ENCODE measurements around the gene ZBBX. TPM values are rescaled to one million over a fixed set of nuclear protein-coding genes. Genes with fewer than 3 reads are reported as not detected.

Gene ZBBX
- total and polyA plus RNA-seq, 9 of the 15 experiments (the other 6 are each of a cell fraction or from before 2014, with no cell fraction given) = not detected

- H3K4me2 ChIP-seq (ENCODE audit: insufficient read depth, low read length) = no peak overlapping the region
- H3K27me3 ChIP-seq (ENCODE audit: control insufficient read depth in 2 of 2, insufficient read depth in 2 of 2, low read length in 2 of 2) = no peaks in the 10 kb centered on the region
- no TSS peak for BruUV-seq (replicated peaks)
- H3K9me3 ChIP-seq (replicated peaks; ENCODE audit: control insufficient read depth, insufficient read depth, low read depth, low read length) = no peaks in the 10 kb centered on the region; the same call in 1 of the 2 replicates
- H3K9ac ChIP-seq (ENCODE audit: insufficient read depth in 1 of 2, low read depth in 2 of 2, low read length in 2 of 2) = no peak overlapping the region
- H4K20me1 ChIP-seq (replicated peaks; ENCODE audit: control insufficient read depth, insufficient read depth, low read length) = no peaks in the 10 kb centered on the region
- intact Hi-C loops (cut with micrococcal nuclease) (no loop called here), in situ Hi-C loops (cut with MboI) (no loop called here)
- H3K79me2 ChIP-seq (ENCODE audit: control insufficient read depth, insufficient read depth, low read length) = no peaks in the 10 kb centered on the region
- H3K9me1 ChIP-seq (ENCODE audit: control insufficient read depth, insufficient read depth, low read length) = no peaks in the 10 kb centered on the region
- H3K4me3 ChIP-seq = no peak overlapping the region
- no peak for TF ChIP-seq ZNF121 (CRISPR knock-in tag; conservative IDR thresholded peaks at IDR 0.05)
- TF ChIP-seq GTF2E2 (tag; IDR thresholded peaks at IDR 0.05) = no peak
- no peak for FAIRE-seq
- POLR2A ChIA-PET = no interaction called here
- no peak for DNase-seq (ENCODE audit: extremely low read depth in 1 of 4, low spot score in 3 of 4)
- ATAC-seq = no peak
- 0% methylated on average over 1 of the region's 1 CpG for WGBS (ENCODE audit: insufficient coverage, low coverage, missing lambda C conversion rate)
- no peak overlapping the region for H3K27ac ChIP-seq (ENCODE audit: extremely low read depth, low read depth, low read length)
- CTCF ChIA-PET (ENCODE audit: low intra/inter-chr PET ratio) = no interaction called here
- no peaks in the 10 kb centered on the region for H3K36me3 ChIP-seq (ENCODE audit: control insufficient read depth, insufficient read depth, low read length)
- no peaks in the 10 kb centered on the region for H3K4me1 ChIP-seq (replicated peaks in 1 of 2; ENCODE audit: control insufficient read depth in 2 of 2, insufficient read depth in 2 of 2, low read length in 2 of 2)
- no peak overlapping the region for H2AFZ ChIP-seq (ENCODE audit: low read depth, low read length)
Measured at GRCh38 chr3:167203062-167203461, 177.0 kb downstream of the ZBBX start.

- Histone ChIP-seq H3K27me3 (ENCODE audit: control insufficient read depth in 2 of 2, insufficient read depth in 2 of 2, low read length in 2 of 2) (no peaks in the 10 kb centered on the region), H2AFZ (ENCODE audit: low read depth, low read length) (no peak overlapping the region), H3K4me2 (ENCODE audit: insufficient read depth, low read length) (no peak overlapping the region), H3K79me2 (ENCODE audit: control insufficient read depth, insufficient read depth, low read length) (no peaks in the 10 kb centered on the region), H3K36me3 (ENCODE audit: control insufficient read depth, insufficient read depth, low read length) (no peaks in the 10 kb centered on the region), H3K27ac (ENCODE audit: extremely low read depth, low read depth, low read length) (no peak overlapping the region), H3K4me1 (replicated peaks in 1 of 2; ENCODE audit: control insufficient read depth in 2 of 2, insufficient read depth in 2 of 2, low read length in 2 of 2) (no peaks in the 10 kb centered on the region), H3K9ac (ENCODE audit: insufficient read depth in 1 of 2, low read depth in 2 of 2, low read length in 2 of 2) (no peak overlapping the region), H3K4me3 (no peak overlapping the region), H4K20me1 (replicated peaks; ENCODE audit: control insufficient read depth, insufficient read depth, low read length) (no peaks in the 10 kb centered on the region), H3K9me1 (ENCODE audit: control insufficient read depth, insufficient read depth, low read length) (no peaks in the 10 kb centered on the region), H3K9me3 (replicated peaks; ENCODE audit: control insufficient read depth, insufficient read depth, low read depth, low read length) (no peaks in the 10 kb centered on the region)
- POLR2A ChIA-PET = no interaction called here
- WGBS (ENCODE audit: insufficient coverage, low coverage, missing lambda C conversion rate) = 0% methylated on average over 1 of the region's 1 CpG
- DNase-seq (ENCODE audit: extremely low read depth in 1 of 4, low spot score in 3 of 4) (no peak), ATAC-seq (no peak), FAIRE-seq (no peak)
- in situ Hi-C loops (cut with MboI) = no loop called here
- no TSS peak for BruUV-seq (replicated peaks)
- intact Hi-C loops (cut with micrococcal nuclease) = no loop called here
- CTCF ChIA-PET (ENCODE audit: low intra/inter-chr PET ratio) = no interaction called here
- TF ChIP-seq SMARCE1 (IDR thresholded peaks at IDR 0.05) = no peak
- no peak for TF ChIP-seq SP1 (CRISPR knock-in tag; IDR thresholded peaks at IDR 0.05)
- TF ChIP-seq XRCC4 (IDR thresholded peaks at IDR 0.05; ENCODE audit: extremely low read depth, insufficient read depth, insufficient read length) = no peak
- no peak for TF ChIP-seq FOXJ2 (tag; IDR thresholded peaks at IDR 0.05)
- no peak for TF ChIP-seq PYGO2 (tag; IDR thresholded peaks at IDR 0.05)
- TF ChIP-seq HMGN3 (IDR thresholded peaks at IDR 0.05; ENCODE audit: borderline replicate concordance, extremely low read depth, insufficient read length, low read depth, low read length) = no peak
- no peak for TF ChIP-seq YY1 (IDR thresholded peaks at IDR 0.05; ENCODE audit: borderline replicate concordance in 1 of 3, control insufficient read depth in 1 of 3, extremely low read depth in 1 of 3, insufficient read depth in 3 of 3, insufficient read length in 1 of 3, insufficient replicate concordance in 2 of 3, low read depth in 1 of 3, low read length in 2 of 3)
- TF ChIP-seq POU5F1 (IDR thresholded peaks at IDR 0.05; ENCODE audit: borderline replicate concordance, low read depth, low read length, partially characterized antibody) = no peak
- TF ChIP-seq ADNP (tag; IDR thresholded peaks at IDR 0.05) = no peak
- TF ChIP-seq MECOM (CRISPR knock-in tag; IDR thresholded peaks at IDR 0.05) = no peak
- no peak for TF ChIP-seq NONO (IDR thresholded peaks at IDR 0.05; ENCODE audit: low read depth in 2 of 2, low read length in 1 of 2)
- no peak for TF ChIP-seq SMAD4 (CRISPR knock-in tag; conservative IDR thresholded peaks at IDR 0.05)
- no peak for TF ChIP-seq SMC3 (conservative IDR thresholded peaks at IDR 0.05; ENCODE audit: insufficient read depth, low read depth, low read length)
- no peak for TF ChIP-seq TARDBP (IDR thresholded peaks at IDR 0.05)
- TF ChIP-seq GABPB1 (CRISPR knock-in tag; IDR thresholded peaks at IDR 0.05) = no peak
- TF ChIP-seq FOXP1 (CRISPR knock-in tag; IDR thresholded peaks at IDR 0.05) = no peak
Measured at GRCh38 chr3:167198949-167199600, 181.0 kb downstream of the ZBBX start.
